GM12892 (cell line): ENCODE results near the gene MBNL1.

Source experiments
- POLR2A ChIP-seq: IDR thresholded peaks from 2 replicates; pipeline ENCODE4 v1.6.1; 2011; ENCODE audit warnings: low read depth, low read length, control low read depth
- POLR2AphosphoS5 ChIP-seq: IDR thresholded peaks from 2 replicates; pipeline ENCODE4 v1.6.1; 2011; ENCODE audit warnings: low read depth, low read length, control low read depth

DNA sequence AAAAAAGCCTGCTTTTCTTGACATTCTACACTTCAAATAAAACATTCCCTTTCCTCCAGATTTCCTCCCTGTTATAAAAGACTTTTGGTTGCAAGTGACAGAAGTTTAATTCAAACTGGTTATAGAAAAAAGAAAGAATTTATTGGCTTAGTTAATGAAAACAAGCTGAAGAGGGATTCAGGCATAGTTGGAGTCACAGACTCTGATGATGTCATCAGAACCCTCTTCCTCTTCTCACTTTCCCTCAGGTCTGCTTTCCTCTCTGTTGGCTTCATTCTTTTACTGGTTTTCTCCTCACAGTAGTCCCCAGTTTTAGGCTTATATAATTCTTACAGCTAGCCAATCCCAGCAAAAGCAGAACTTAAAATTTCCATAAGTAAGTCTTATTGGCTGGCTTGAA lies 32.0 kb upstream of the MBNL1 start:
- no peak for TF ChIP-seq POLR2AphosphoS5
- TF ChIP-seq POLR2A, result no peak
